ENCODE results near the gene MEIG1. TPM values are rescaled to one million over a fixed set of nuclear protein-coding genes. Genes with fewer than 3 reads are reported as not detected.

Gene MEIG1
- polyA plus RNA-seq, 6 donors from 2014 or later, result 0.99 to 2.2 (median 1.2) TPM; not detected in 3

Other genes starting within 250 kb of the MEIG1 start
- 100 to 1,000 TPM; 112 to 259 (median 159) TPM for gene FAM107B, start 184.5 kb upstream of the MEIG1 start, polyA plus RNA-seq (ENCODE audit: low read depth in 6 of 6)
- gene CDNF, start 121.4 kb upstream of the MEIG1 start, polyA plus RNA-seq (ENCODE audit: low read depth in 6 of 6), result 1 to 10 TPM; 1.1 to 2.7 (median 1.9) TPM
- gene HSPA14, start 121.1 kb upstream of the MEIG1 start, polyA plus RNA-seq (ENCODE audit: low read depth in 6 of 6), result 10 to 100 TPM; 14.8 to 23.3 (median 19.8) TPM
- 10 to 100 TPM in 2 of 6 donors, 1 to 10 TPM in 4; 6.4 to 19.6 (median 9.3) TPM for gene MSANTD7, start 121.1 kb upstream of the MEIG1 start, polyA plus RNA-seq (ENCODE audit: low read depth in 6 of 6)
- 1 to 10 TPM; 1.0 to 3.9 (median 1.7) TPM for gene SUV39H2, start 80.5 kb upstream of the MEIG1 start, polyA plus RNA-seq (ENCODE audit: low read depth in 6 of 6)
- gene DCLRE1C, start 5.3 kb upstream of the MEIG1 start, polyA plus RNA-seq (ENCODE audit: low read depth in 6 of 6), result 10 to 100 TPM; 36.2 to 69.6 (median 45.8) TPM
- not detected for gene OLAH, start 84.6 kb downstream of the MEIG1 start, polyA plus RNA-seq (ENCODE audit: low read depth in 6 of 6)
- not detected for gene ACBD7, start 129.4 kb downstream of the MEIG1 start, polyA plus RNA-seq (ENCODE audit: low read depth in 6 of 6)
- 10 to 100 TPM; 21.0 to 37.8 (median 30.4) TPM for gene RPP38, start 138.0 kb downstream of the MEIG1 start, polyA plus RNA-seq (ENCODE audit: low read depth in 6 of 6)
- gene NMT2, start 209.3 kb downstream of the MEIG1 start, polyA plus RNA-seq (ENCODE audit: low read depth in 6 of 6), result 1 to 10 TPM; 3.7 to 7.3 (median 5.4) TPM